MCF 10A (cell line): ENCODE results near the gene GPC5. TPM values are rescaled to one million over a fixed set of nuclear protein-coding genes. Genes with fewer than 3 reads are reported as not detected.

ENCODE experiments used
- BruUV-seq: library from RNA; stranded (reverse); fragments of 400-500 nt; replicated peaks from 2 replicates; lab custom pipeline; 2021; lab: Mats Ljungman, UMichigan
- CTCF ChIA-PET: fragments of 300-600 bp; sonication (Branson Sonifier 250); formaldehyde crosslinking; extraction: SDS; loops from one replicate; lab custom pipeline; 2021; ENCODE audit warnings: antibody characterized with exemption, inconsistent platforms; lab: Yijun Ruan, JAX
- POLR2A ChIA-PET: fragments of 300-600, 350-650 bp; sonication (Branson Sonifier 250); formaldehyde crosslinking; extraction: SDS; loops from one replicate; lab custom pipeline; 2020; ENCODE audit warnings: antibody characterized with exemption, inconsistent platforms; lab: Yijun Ruan, JAX
- DNase-seq: peaks from one replicate; pipeline ENCODE4 v3.0.0-alpha.2; 2018; ENCODE audit not compliant: unreplicated experiment
- H3K27ac Mint-ChIP-seq: one replicate; pipeline ENCODE4 v1.8.0; 2022; ENCODE audit warnings: mild to moderate bottlenecking, low read depth, mixed read lengths; ENCODE audit not compliant: unreplicated experiment
- H3K27me3 Mint-ChIP-seq: one replicate; pipeline ENCODE4 v1.8.0; 2022; ENCODE audit warnings: mixed read lengths; ENCODE audit not compliant: insufficient read depth, unreplicated experiment
- H3K36me3 Mint-ChIP-seq: one replicate; pipeline ENCODE4 v1.8.0; 2022; ENCODE audit warnings: mild to moderate bottlenecking, moderate library complexity, mixed read lengths; ENCODE audit not compliant: insufficient read depth, unreplicated experiment
- H3K4me1 Mint-ChIP-seq: one replicate; pipeline ENCODE4 v1.8.0; 2022; ENCODE audit warnings: mixed read lengths; ENCODE audit not compliant: insufficient read depth, unreplicated experiment
- H3K4me3 Mint-ChIP-seq: one replicate; pipeline ENCODE4 v1.8.0; 2022; ENCODE audit warnings: mild to moderate bottlenecking, moderate library complexity, mixed read lengths; ENCODE audit not compliant: unreplicated experiment
- H3K9me3 Mint-ChIP-seq: one replicate; pipeline ENCODE4 v1.8.0; 2022; ENCODE audit warnings: mixed read lengths; ENCODE audit not compliant: unreplicated experiment
- CTCF ChIP-seq: fragments of 200-600 bp; IDR thresholded peaks from one replicate; pipeline ENCODE4 v1.8.0; 2022; ENCODE audit warnings: antibody characterized with exemption, mild to moderate bottlenecking; ENCODE audit not compliant: unreplicated experiment
- intact Hi-C: fragments of 100-400 bp; cut with micrococcal nuclease; formaldehyde crosslinking; loops from 2 replicates; pipeline ENCODE4 v1.14.1; 2022
- total RNA-seq: library from RNA; stranded (reverse); gene quantifications from 2 replicates; pipeline ENCODE4 v1.2.3, GENCODE V29; 2022

Gene GPC5
- total RNA-seq, 1 experiment from 2014 or later: not detected

- ChIA-PET POLR2A (no interaction called here), CTCF (interaction anchor here (0.6 to 6.4 kb wide), 17 partner anchors 10 to 406 kb away, joined by 3 to 66 read pairs (median 3); no protein-coding TSS in a partner anchor)
- Mint-ChIP-seq H3K36me3 (no peaks in the 10 kb centered on the region), H3K27me3 (no peaks in the 10 kb centered on the region), H3K4me3 (no peak overlapping the region), H3K27ac (no peak overlapping the region), H3K9me3 (no peaks in the 10 kb centered on the region), H3K4me1 (no peaks in the 10 kb centered on the region)
- BruUV-seq: no TSS peak
- intact Hi-C loops: loop anchor here (1.0 kb wide), 1 partner anchor 347 kb away; no protein-coding TSS in a partner anchor
- TF ChIP-seq CTCF: peak; percentile 46
- DNase-seq: peak; percentile 33
Observed at GRCh38 chr13:91375116-91375729, 23.2 kb upstream of the GPC5 start.

- POLR2A ChIA-PET: interaction anchor here (0.6 to 1.0 kb wide), 2 partner anchors 340 to 346 kb away, joined by 3 read pairs; no protein-coding TSS in a partner anchor
- no peak overlapping the region for H3K4me3 Mint-ChIP-seq
- no peaks in the 10 kb centered on the region for H3K4me1 Mint-ChIP-seq
- no peaks in the 10 kb centered on the region for H3K36me3 Mint-ChIP-seq
- no peak overlapping the region for H3K27ac Mint-ChIP-seq
- BruUV-seq: no TSS peak
- intact Hi-C loops: loop anchor here (1.0 to 5.0 kb wide), 2 partner anchors 341 to 401 kb away; no protein-coding TSS in a partner anchor
- peaks cover 34% of the 10 kb centered on the region for H3K27me3 Mint-ChIP-seq
- peak; percentile 47 for TF ChIP-seq CTCF
- DNase-seq: no peak
- no peaks in the 10 kb centered on the region for H3K9me3 Mint-ChIP-seq
- CTCF ChIA-PET: interaction anchor here (0.6 to 5.8 kb wide), 13 partner anchors 8 to 1062 kb away, joined by 3 to 102 read pairs (median 4); no protein-coding TSS in a partner anchor
Observed at GRCh38 chr13:91381371-91381770, 17.1 kb upstream of the GPC5 start.

GRCh38 chr13:91383836-91384235 is 14.6 kb upstream of the GPC5 start:
- intact Hi-C loops: loop anchor here (5.0 kb wide), 1 partner anchor 398 kb away; no protein-coding TSS in a partner anchor
- no peak for TF ChIP-seq CTCF
- ChIA-PET POLR2A (no interaction called here), CTCF (interaction anchor here (0.6 to 5.8 kb wide), 3 partner anchors 27 to 398 kb away, joined by 3 to 102 read pairs (median 4); no protein-coding TSS in a partner anchor)
- H3K27ac Mint-ChIP-seq: no peak overlapping the region
- H3K4me3 Mint-ChIP-seq: no peak overlapping the region
- no TSS peak for BruUV-seq
- DNase-seq: no peak
- peaks cover 59% of the 10 kb centered on the region for H3K27me3 Mint-ChIP-seq
- H3K36me3 Mint-ChIP-seq: no peaks in the 10 kb centered on the region
- H3K9me3 Mint-ChIP-seq: no peaks in the 10 kb centered on the region
- no peaks in the 10 kb centered on the region for H3K4me1 Mint-ChIP-seq

- intact Hi-C loops: loop anchor here (5.0 kb wide), 1 partner anchor 397 kb away; no protein-coding TSS in a partner anchor
- no peak overlapping the region for H3K4me3 Mint-ChIP-seq
- H3K27ac Mint-ChIP-seq: no peak overlapping the region
- no peak for TF ChIP-seq CTCF
- no peak for DNase-seq
- H3K4me1 Mint-ChIP-seq: no peaks in the 10 kb centered on the region
- no peaks in the 10 kb centered on the region for H3K36me3 Mint-ChIP-seq
- no TSS peak for BruUV-seq
- H3K27me3 Mint-ChIP-seq: peaks cover 70% of the 10 kb centered on the region
- ChIA-PET POLR2A (no interaction called here), CTCF (interaction anchor here (1.0 to 1.6 kb wide), 4 partner anchors 10 to 338 kb away, joined by 3 to 4 read pairs (median 4); no protein-coding TSS in a partner anchor)
- H3K9me3 Mint-ChIP-seq: no peaks in the 10 kb centered on the region
Observed at GRCh38 chr13:91384896-91385295, 13.5 kb upstream of the GPC5 start.
